AG10803 (cell line): ENCODE results near the gene PKP1.

Experiments used
- DNase-seq: peaks from one replicate; pipeline ENCODE4 v3.0.0; 2010; ENCODE audit warnings: low read depth
- H3K4me3 ChIP-seq: 2 replicates; pipeline ENCODE4 v1.5.1; 2011; ENCODE audit warnings: mild to moderate bottlenecking, low read length, control low read depth
- CTCF ChIP-seq: conservative IDR thresholded peaks from 2 replicates; pipeline ENCODE4 v1.5.1; 2011; ENCODE audit warnings: mild to moderate bottlenecking, low read length, control low read depth, inconsistent platforms

PKP1 gene

GRCh38 chr1:201260648-201261311, 22.5 kb upstream of the PKP1 start:
- no peak overlapping the region for H3K4me3 ChIP-seq
- DNase-seq: no peak
- no peak for TF ChIP-seq CTCF

GRCh38 chr1:201261771-201262547, 21.3 kb upstream of the PKP1 start:
- TF ChIP-seq CTCF: no peak
- peak; percentile 21 for DNase-seq
- H3K4me3 ChIP-seq: no peak overlapping the region

- TF ChIP-seq CTCF: no peak
- DNase-seq: no peak
- no peak overlapping the region for H3K4me3 ChIP-seq
Measured at GRCh38 chr1:201262963-201263608, 20.2 kb upstream of the PKP1 start.

GRCh38 chr1:201264072-201264471, 19.2 kb upstream of the PKP1 start:
- H3K4me3 ChIP-seq: no peak overlapping the region

GRCh38 chr1:201264554-201264953, 18.8 kb upstream of the PKP1 start:
- TF ChIP-seq CTCF: no peak
- no peak overlapping the region for H3K4me3 ChIP-seq
- no peak for DNase-seq

More at GRCh38 chr1:201264072-201264471, 19.2 kb upstream of the PKP1 start:
- no peak for TF ChIP-seq CTCF
- DNase-seq: no peak

GRCh38 chr1:201265756-201266155, 17.6 kb upstream of the PKP1 start:
- no peak for DNase-seq
- TF ChIP-seq CTCF: no peak
- no peak overlapping the region for H3K4me3 ChIP-seq
